K562 (cell line): ENCODE data around the gene GDPD2. TPM values are rescaled to one million over a fixed set of nuclear protein-coding genes. Genes with fewer than 3 reads are reported as not detected.

Experiments used
- ATAC-seq: fragments of 200-7000 bp; cut with Tn5 transposase; 3 replicates; pipeline ENCODE4 v1.9.1; 2020; ENCODE audit warnings: moderate library complexity
- BruUV-seq: library from RNA; stranded (reverse); fragments of 400-500 nt; replicated peaks from 2 replicates; lab custom pipeline; 2021; lab: Mats Ljungman, UMichigan
- CTCF ChIA-PET: fragments of 300-600 bp; formaldehyde crosslinking; extraction: SDS; loops from one replicate; lab custom pipeline; 2021; ENCODE audit warnings: low intra/inter-chr PET ratio; lab: Yijun Ruan, JAX
- POLR2A ChIA-PET: fragments of 300-600, 350-650 bp; sonication (Branson Sonifier 250); formaldehyde crosslinking; extraction: SDS; loops from one replicate; lab custom pipeline; 2021; ENCODE audit warnings: antibody characterized with exemption, inconsistent platforms; lab: Yijun Ruan, JAX
- DNase-seq, 4 experiments: peaks; one replicate each; pipeline versions ENCODE4 v3.0.0 to v3.0.0-alpha.2; 2011 to 2018; ENCODE audit warnings: low spot score in 3 of 4, mixed read lengths in 3 of 4; ENCODE audit errors: extremely low read depth in 1 of 4
- FAIRE-seq: peaks from 2 replicates; lab custom pipeline; 2011; peaks lifted over from hg19 to GRCh38; lab: Jason Lieb, UNC
- H2AFZ ChIP-seq: 2 replicates; pipeline ENCODE4 v1.6.0; 2011; ENCODE audit warnings: low read depth, low read length, control low read depth, inconsistent platforms
- H3K27ac ChIP-seq: fragments of 200-600 bp; 3 replicates; pipeline ENCODE4 v1.8.0; 2011; ENCODE audit warnings: low read depth, mild to moderate bottlenecking, control low read depth, inconsistent platforms, low read length, moderate library complexity, mixed read lengths; ENCODE audit errors: extremely low read depth
- H3K27me3 ChIP-seq, 2 experiments: fragments of 300-600 bp in 1 of 2; 2 replicates in 1 of 2; 3 replicates in 1 of 2; pipeline versions ENCODE4 v1.6.0 to v1.8.0; 2011; ENCODE audit warnings: inconsistent platforms in 2 of 2, low read length in 2 of 2, mild to moderate bottlenecking in 1 of 2, mixed read lengths in 1 of 2, moderate library complexity in 1 of 2; ENCODE audit not compliant: control insufficient read depth in 2 of 2, insufficient read depth in 2 of 2
- H3K36me3 ChIP-seq: fragments of 300-600 bp; 3 replicates; pipeline ENCODE4 v1.8.0; 2011; ENCODE audit warnings: mild to moderate bottlenecking, low read length, inconsistent platforms; ENCODE audit not compliant: control insufficient read depth, insufficient read depth
- H3K4me1 ChIP-seq, 2 experiments: fragments of 200-600 bp in 1 of 2; replicated peaks in 1 of 2; 2 replicates in 1 of 2; 3 replicates in 1 of 2; pipeline versions ENCODE4 v1.5.1 to v1.8.0; 2011; ENCODE audit warnings: inconsistent platforms in 2 of 2, low read length in 2 of 2, mild to moderate bottlenecking in 1 of 2, mixed read lengths in 1 of 2, moderate library complexity in 1 of 2; ENCODE audit not compliant: control insufficient read depth in 2 of 2, insufficient read depth in 2 of 2
- H3K4me2 ChIP-seq: 2 replicates; pipeline ENCODE4 v1.6.1; 2011; ENCODE audit warnings: low read length, control low read depth, inconsistent platforms, mixed read lengths; ENCODE audit not compliant: insufficient read depth
- H3K4me3 ChIP-seq: fragments of 200-600 bp; sonication (generic), shearing (Covaris generic); 2 replicates; pipeline ENCODE4 v1.5.1; 2016; ENCODE audit warnings: control low read depth, inconsistent platforms
- H3K79me2 ChIP-seq: fragments of 200-600 bp; 3 replicates; pipeline ENCODE4 v1.8.0; 2011; ENCODE audit warnings: low read length, inconsistent platforms; ENCODE audit not compliant: control insufficient read depth, insufficient read depth
- H3K9ac ChIP-seq, 2 experiments: 2 replicates each; pipeline versions ENCODE4 v1.6.0 to v1.6.1; 2011; ENCODE audit warnings: low read depth in 2 of 2, low read length in 2 of 2, control low read depth in 1 of 2, inconsistent platforms in 1 of 2, mild to moderate bottlenecking in 1 of 2, mixed read lengths in 1 of 2; ENCODE audit not compliant: insufficient read depth in 1 of 2
- H3K9me1 ChIP-seq: one replicate; pipeline ENCODE4 v1.6.0; 2011; ENCODE audit warnings: inconsistent platforms, mild to moderate bottlenecking, low read length, moderate library complexity; ENCODE audit not compliant: control insufficient read depth, insufficient read depth
- H3K9me3 ChIP-seq: replicated peaks from 2 replicates; pipeline ENCODE4 v1.5.1; 2011; ENCODE audit warnings: low read depth, low read length, inconsistent platforms; ENCODE audit not compliant: control insufficient read depth, insufficient read depth
- H4K20me1 ChIP-seq: replicated peaks from 2 replicates; pipeline ENCODE4 v1.6.1; 2011; ENCODE audit warnings: low read length, inconsistent platforms, mixed read lengths; ENCODE audit not compliant: control insufficient read depth, insufficient read depth
- ATF1 ChIP-seq, 2 experiments: fragments of 450-650 bp in 1 of 2; IDR thresholded peaks; 2 replicates each; pipeline ENCODE4 v1.6.1; 2016; ENCODE audit warnings: missing compliant biosample characterization in 1 of 2, missing genetic modification characterization in 1 of 2
- DACH1 ChIP-seq: fragments of 450-650 bp; IDR thresholded peaks from 2 replicates; pipeline ENCODE4 v1.6.1; 2018; ENCODE audit not compliant: partially characterized antibody
- FOS ChIP-seq: IDR thresholded peaks from 3 replicates; pipeline ENCODE4 v1.6.1; 2011; ENCODE audit not compliant: insufficient read length; ENCODE audit errors: extremely low read depth
- FUS ChIP-seq: fragments of 200-400 bp; formaldehyde crosslinking; optimal IDR thresholded peaks from 2 replicates; pipeline ENCODE3; 2017; ENCODE audit warnings: low read depth, low read length
- HNRNPUL1 ChIP-seq: fragments of 200-400 bp; formaldehyde crosslinking; IDR thresholded peaks from 2 replicates; pipeline ENCODE4 v1.6.1; 2017; ENCODE audit warnings: low read length
- MECOM ChIP-seq: fragments of 250-450 bp; sonication (Bioruptor Pico); IDR thresholded peaks from 2 replicates; pipeline ENCODE4 v1.8.0; 2022; ENCODE audit warnings: inconsistent platforms
- MLLT1 ChIP-seq, 2 experiments: fragments of 450-650 bp; IDR thresholded peaks; 2 replicates each; pipeline ENCODE4 v1.6.1; 2016
- MYBL2 ChIP-seq, 2 experiments: fragments of 450-650 bp in 1 of 2; sonication (generic) in 1 of 2; formaldehyde crosslinking in 1 of 2; IDR thresholded peaks; 2 replicates each; pipeline versions ENCODE4 v1.6.1 to v1.8.1; 2017 to 2022; ENCODE audit warnings: borderline replicate concordance in 1 of 2, inconsistent platforms in 1 of 2, low read depth in 1 of 2, mild to moderate bottlenecking in 1 of 2, missing genetic modification reagents in 1 of 2, moderate library complexity in 1 of 2
- MYC ChIP-seq, 2 experiments: fragments of 250-450 bp in 1 of 2; sonication (Bioruptor Pico) in 1 of 2; IDR thresholded peaks; 2 replicates each; pipeline versions ENCODE4 v1.5.1 to v1.6.1; 2012 to 2021; ENCODE audit warnings: low read depth in 2 of 2, borderline replicate concordance in 1 of 2, improper control_type of control experiment in 1 of 2, low read length in 1 of 2, mild to moderate bottlenecking in 1 of 2, moderate library complexity in 1 of 2
- NCOR1 ChIP-seq: fragments of 450-650 bp; IDR thresholded peaks from 2 replicates; pipeline ENCODE4 v1.6.1; 2016; ENCODE audit warnings: mild to moderate bottlenecking, moderate library complexity
- NELFE ChIP-seq: IDR thresholded peaks from 2 replicates; pipeline ENCODE4 v1.6.1; 2011; ENCODE audit warnings: mild to moderate bottlenecking; ENCODE audit not compliant: insufficient read depth, insufficient read length
- RBM39 ChIP-seq: fragments of 200-400 bp; formaldehyde crosslinking; optimal IDR thresholded peaks from 2 replicates; pipeline ENCODE3; 2018; ENCODE audit warnings: low read depth, low read length
- RFX5 ChIP-seq: IDR thresholded peaks from 2 replicates; pipeline ENCODE4 v1.6.1; 2011; ENCODE audit warnings: low read depth, mild to moderate bottlenecking, improper control_type of control experiment, low read length
- SUPT5H ChIP-seq: fragments of 450-650 bp; IDR thresholded peaks from 2 replicates; pipeline ENCODE4 v1.6.1; 2016
- TBP ChIP-seq: optimal IDR thresholded peaks from 2 replicates; pipeline ENCODE3; 2011; ENCODE audit warnings: low read depth, low read length, improper control_type of control experiment
- TCF7L2 ChIP-seq: fragments of 150-350 bp; IDR thresholded peaks from 2 replicates; pipeline ENCODE4 v1.6.1; 2016; ENCODE audit warnings: low read depth, mild to moderate bottlenecking, low read length, moderate library complexity
- TCFL5 ChIP-seq: fragments of 250-450 bp; sonication (Bioruptor Pico); conservative IDR thresholded peaks from 2 replicates; pipeline ENCODE4 v1.6.1; 2021; ENCODE audit warnings: mild to moderate bottlenecking, moderate library complexity, matching md5 sums
- ZBTB17 ChIP-seq: fragments of 450-650 bp; formaldehyde crosslinking; IDR thresholded peaks from 2 replicates; pipeline ENCODE4 v1.4.0; 2020; ENCODE audit warnings: mild to moderate bottlenecking
- ZNF143 ChIP-seq: sonication (generic); formaldehyde crosslinking; IDR thresholded peaks from 2 replicates; pipeline ENCODE4 v1.9.0; 2022; ENCODE audit warnings: mild to moderate bottlenecking, missing genetic modification reagents
- ZNF212 ChIP-seq: fragments of 450-650 bp; formaldehyde crosslinking; IDR thresholded peaks from 2 replicates; pipeline ENCODE4 v1.4.0; 2020; ENCODE audit warnings: mild to moderate bottlenecking
- ZNF24 ChIP-seq: fragments of 450-650 bp; IDR thresholded peaks from 2 replicates; pipeline ENCODE4 v1.6.1; 2016
- ZNF699 ChIP-seq: fragments of 250-450 bp; sonication (Bioruptor Pico); IDR thresholded peaks from 2 replicates; pipeline ENCODE4 v1.8.0; 2021; ENCODE audit warnings: mild to moderate bottlenecking, moderate library complexity; ENCODE audit not compliant: insufficient replicate concordance
- ZNF79 ChIP-seq: fragments of 250-450 bp; sonication (Bioruptor Pico); IDR thresholded peaks from 2 replicates; pipeline ENCODE4 v1.4.0; 2020; ENCODE audit warnings: low read depth, mild to moderate bottlenecking, moderate library complexity
- WGBS: fragments of 100-300 bp; shearing (Covaris generic); methylation state at CpG from one replicate; pipeline ENCODE4 v1.1.6; 2016; ENCODE audit warnings: low coverage, mixed read lengths; ENCODE audit not compliant: insufficient coverage; ENCODE audit errors: missing lambda C conversion rate; 5-methylcytosine and 5-hydroxymethylcytosine counted together
- in situ Hi-C: fragments of 300-500 bp; cut with MboI; formaldehyde crosslinking; loops from 4 replicates; pipeline ENCODE4 v1.15.0; 2018; ENCODE audit warnings: inconsistent platforms, mixed read lengths
- intact Hi-C: fragments of 100-400 bp; cut with micrococcal nuclease; formaldehyde crosslinking; loops from 2 replicates; pipeline ENCODE4 v1.14.2; 2022
- polyA plus RNA-seq, 8 experiments: library from polyadenylated mRNA; depleted of rRNA in 4 of 8; stranded (reverse) in 5 of 8; unstranded in 3 of 8; fragments of >200 nt; fragmentation: Nextera tagmentation in 2 of 8; fragmentation: Illumina TruSeq in 1 of 8; extraction: Ambion mirVana in 2 of 8; extraction: Trizol in 1 of 8; gene quantifications; 2 replicates each; pipeline versions ENCODE4 v1.2.1 to v1.2.3, GENCODE V29; 2011 to 2014; ENCODE audit warnings: inconsistent platforms in 1 of 8, missing spikeins in 1 of 8
- total RNA-seq, 7 experiments: library from RNA; depleted of rRNA in 6 of 7; stranded (reverse); fragments of >200 nt in 6 of 7; fragmentation: Illumina TruSeq in 2 of 7; extraction: Trizol in 2 of 7; gene quantifications; 2 replicates each; pipeline versions ENCODE4 v1.2.1 to v1.2.3, GENCODE V29; 2011 to 2021; ENCODE audit warnings: low replicate concordance in 1 of 7

Gene GDPD2
- total and polyA plus RNA-seq, 9 of the 15 experiments (the other 6 are each of a cell fraction or from before 2014, with no cell fraction given), result not detected

- no peak for TF ChIP-seq DACH1
- TF ChIP-seq MECOM, result no peak
- no peak for TF ChIP-seq SUPT5H
- no peak for TF ChIP-seq FOS
- no peak for TF ChIP-seq RFX5
- TF ChIP-seq MLLT1 (IDR thresholded peaks at IDR 0.05), result no peak
- TF ChIP-seq NELFE, result no peak
- TF ChIP-seq HNRNPUL1, result no peak
- TF ChIP-seq ZNF79 (CRISPR knock-in tag), result no peak
Observed at GRCh38 chrX:70410921-70411320, 12.2 kb upstream of the GDPD2 start (continued).

GRCh38 chrX:70411475-70411874, 11.6 kb upstream of the GDPD2 start:
- ChIA-PET POLR2A (no interaction called here), CTCF (no interaction called here)
- no peak for FAIRE-seq
- Histone ChIP-seq H3K4me3 (no peak overlapping the region), H3K27me3 (no peaks in the 10 kb centered on the region), H3K36me3 (peaks cover 27% of the 10 kb centered on the region), H4K20me1 (no peaks in the 10 kb centered on the region), H3K4me1 (no peaks in the 10 kb centered on the region), H3K9me3 (no peaks in the 10 kb centered on the region), H2AFZ (no peak overlapping the region), H3K9me1 (no peaks in the 10 kb centered on the region), H3K4me2 (no peak overlapping the region), H3K79me2 (no peaks in the 10 kb centered on the region), H3K9ac (no peak overlapping the region), H3K27ac (no peak overlapping the region)
- in situ Hi-C loops, result no loop called here
- no peak for DNase-seq
- 100% methylated on average over 1 of the region's 3 CpGs for WGBS
- intact Hi-C loops, result no loop called here
- no peak for TF ChIP-seq FOS
- no peak for TF ChIP-seq ZNF24
- TF ChIP-seq MYBL2 (IDR thresholded peaks at IDR 0.05; ENCODE audit: low read depth), result no peak
- no peak for TF ChIP-seq MYBL2 (CRISPR knock-in tag; IDR thresholded peaks at IDR 0.05; ENCODE audit: borderline replicate concordance)
- no peak for TF ChIP-seq FUS
- no peak for TF ChIP-seq TCF7L2
- TF ChIP-seq ATF1 (CRISPR knock-in tag; IDR thresholded peaks at IDR 0.05), result no peak
- TF ChIP-seq ATF1 (tag; IDR thresholded peaks at IDR 0.05), result no peak
- TF ChIP-seq ZBTB17 (CRISPR knock-in tag), result no peak
- TF ChIP-seq RBM39, result no peak
- TF ChIP-seq MYC (IDR thresholded peaks at IDR 0.05; ENCODE audit: low read depth, low read length), result no peak
- TF ChIP-seq MYC (CRISPR knock-in tag; IDR thresholded peaks at IDR 0.05; ENCODE audit: borderline replicate concordance, low read depth), result no peak
- TF ChIP-seq ZNF699, result no peak
- TF ChIP-seq TBP, result no peak
- no peak for TF ChIP-seq ZNF212 (CRISPR knock-in tag)
- no peak for TF ChIP-seq NCOR1
- TF ChIP-seq TCFL5 (CRISPR knock-in tag), result no peak
- TF ChIP-seq ZNF143 (CRISPR knock-in tag), result no peak
- BruUV-seq, result no TSS peak
- no peak for ATAC-seq
